H1 (cell line): ENCODE measurements around the gene APLP1.

Experiments
- CBX5 ChIP-seq: fragments of 300-800, 300-1000 bp; sonication (generic); IDR thresholded peaks from 2 replicates; pipeline ENCODE4 v1.7.1; 2016; ENCODE audit warnings: antibody characterized with exemption, low read length, low read depth
- CTCF ChIP-seq, 3 experiments: IDR thresholded peaks; 1 replicate in 2 of 3; 2 replicates in 1 of 3; pipeline versions ENCODE4 v1.5.1 to v1.6.1; 2011; ENCODE audit warnings: low read length in 3 of 3, mild to moderate bottlenecking in 3 of 3, inconsistent platforms in 2 of 3, low read depth in 1 of 3, moderate library complexity in 1 of 3; ENCODE audit not compliant: insufficient read depth in 1 of 3; ENCODE audit errors: control extremely low read depth in 1 of 3
- EP300 ChIP-seq, 2 experiments: IDR thresholded peaks; 1 replicate in 1 of 2; 2 replicates in 1 of 2; pipeline ENCODE4 v1.6.1; 2011 to 2012; ENCODE audit warnings: low read depth in 2 of 2, low read length in 2 of 2, mild to moderate bottlenecking in 2 of 2, borderline replicate concordance in 1 of 2, inconsistent platforms in 1 of 2, moderate library complexity in 1 of 2
- JUND ChIP-seq: IDR thresholded peaks from 2 replicates; pipeline ENCODE4 v1.6.1; 2011; ENCODE audit warnings: mild to moderate bottlenecking, improper control_type of control experiment, low read length
- POLR2A ChIP-seq, 2 experiments: IDR thresholded peaks; 1 replicate in 1 of 2; 2 replicates in 1 of 2; pipeline ENCODE4 v1.6.1; 2011; ENCODE audit warnings: low read depth in 2 of 2, low read length in 2 of 2, mild to moderate bottlenecking in 2 of 2; ENCODE audit errors: control extremely low read depth in 1 of 2
- POLR2AphosphoS5 ChIP-seq: IDR thresholded peaks from 2 replicates; pipeline ENCODE4 v1.6.1; 2011; ENCODE audit warnings: low read depth, low read length
- SIRT6 ChIP-seq: IDR thresholded peaks from one replicate; pipeline ENCODE4 v1.7.1; 2012; ENCODE audit warnings: low read length, inconsistent platforms
- SUZ12 ChIP-seq: fragments of 200-600 bp; sonication (generic); IDR thresholded peaks from 2 replicates; pipeline ENCODE4 v1.6.1; 2012; ENCODE audit warnings: mild to moderate bottlenecking, inconsistent platforms, low read length, moderate library complexity, mixed read lengths
- TCF12 ChIP-seq: IDR thresholded peaks from 2 replicates; pipeline ENCODE4 v1.6.1; 2011; ENCODE audit warnings: low read depth, mild to moderate bottlenecking, low read length

- no peak for TF ChIP-seq SUZ12
- TF ChIP-seq CBX5, result no peak
- TF ChIP-seq SIRT6, result no peak
- no peak for TF ChIP-seq POLR2AphosphoS5
- TF ChIP-seq TCF12, result no peak
- no peak for TF ChIP-seq EP300 (IDR thresholded peaks at IDR 0.05; ENCODE audit: borderline replicate concordance in 1 of 2, low read depth in 2 of 2, low read length in 2 of 2)
- TF ChIP-seq POLR2A (IDR thresholded peaks at IDR 0.05; ENCODE audit: control extremely low read depth in 1 of 2, low read depth in 2 of 2, low read length in 2 of 2), result no peak
- TF ChIP-seq CTCF (IDR thresholded peaks at IDR 0.05; ENCODE audit: control extremely low read depth in 1 of 3, insufficient read depth in 1 of 3, low read depth in 1 of 3, low read length in 3 of 3), result no peak
- TF ChIP-seq JUND, result no peak
Measured at GRCh38 chr19:35907377-35907745, 39.0 kb downstream of the APLP1 start.
